Neural cell (in vitro differentiated cells): Measurements from ENCODE around the gene RNF133.

Source experiments
- TF ChIP-seq, protein P1 (sequence below): fragments of 450-650 bp; IDR thresholded peaks from 2 replicates; pipeline ENCODE4 v1.5.1; 2014; ENCODE audit warnings: antibody characterized with exemption, mild to moderate bottlenecking, moderate library complexity; ENCODE audit not compliant: poor library complexity, severe bottlenecking
- TF ChIP-seq, protein P2 (sequence below): IDR thresholded peaks from 2 replicates; pipeline ENCODE4 v1.6.1; 2012; ENCODE audit warnings: borderline replicate concordance

DNA sequence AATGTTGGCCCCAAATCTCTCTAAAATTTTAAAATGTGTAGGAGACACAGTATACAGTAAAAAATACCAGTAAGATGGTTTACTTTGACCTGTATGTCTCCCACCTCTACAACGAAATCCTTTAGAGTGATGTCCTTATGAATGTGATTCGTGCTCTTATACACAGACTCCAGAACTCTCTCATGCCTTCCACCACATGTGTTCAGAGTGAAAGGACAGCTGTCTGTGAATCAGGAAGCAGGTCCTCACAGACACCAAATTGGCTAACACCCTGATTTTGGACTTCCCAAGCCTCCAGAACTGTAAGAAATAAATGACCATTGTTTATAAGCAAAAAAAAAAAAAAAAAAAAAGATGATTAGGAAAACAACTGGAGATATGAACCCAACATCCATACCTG lies 35.2 kb downstream of the RNF133 start:
- TF ChIP-seq, protein P1, sequence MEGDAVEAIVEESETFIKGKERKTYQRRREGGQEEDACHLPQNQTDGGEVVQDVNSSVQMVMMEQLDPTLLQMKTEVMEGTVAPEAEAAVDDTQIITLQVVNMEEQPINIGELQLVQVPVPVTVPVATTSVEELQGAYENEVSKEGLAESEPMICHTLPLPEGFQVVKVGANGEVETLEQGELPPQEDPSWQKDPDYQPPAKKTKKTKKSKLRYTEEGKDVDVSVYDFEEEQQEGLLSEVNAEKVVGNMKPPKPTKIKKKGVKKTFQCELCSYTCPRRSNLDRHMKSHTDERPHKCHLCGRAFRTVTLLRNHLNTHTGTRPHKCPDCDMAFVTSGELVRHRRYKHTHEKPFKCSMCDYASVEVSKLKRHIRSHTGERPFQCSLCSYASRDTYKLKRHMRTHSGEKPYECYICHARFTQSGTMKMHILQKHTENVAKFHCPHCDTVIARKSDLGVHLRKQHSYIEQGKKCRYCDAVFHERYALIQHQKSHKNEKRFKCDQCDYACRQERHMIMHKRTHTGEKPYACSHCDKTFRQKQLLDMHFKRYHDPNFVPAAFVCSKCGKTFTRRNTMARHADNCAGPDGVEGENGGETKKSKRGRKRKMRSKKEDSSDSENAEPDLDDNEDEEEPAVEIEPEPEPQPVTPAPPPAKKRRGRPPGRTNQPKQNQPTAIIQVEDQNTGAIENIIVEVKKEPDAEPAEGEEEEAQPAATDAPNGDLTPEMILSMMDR, result no peak
- TF ChIP-seq, protein P2, sequence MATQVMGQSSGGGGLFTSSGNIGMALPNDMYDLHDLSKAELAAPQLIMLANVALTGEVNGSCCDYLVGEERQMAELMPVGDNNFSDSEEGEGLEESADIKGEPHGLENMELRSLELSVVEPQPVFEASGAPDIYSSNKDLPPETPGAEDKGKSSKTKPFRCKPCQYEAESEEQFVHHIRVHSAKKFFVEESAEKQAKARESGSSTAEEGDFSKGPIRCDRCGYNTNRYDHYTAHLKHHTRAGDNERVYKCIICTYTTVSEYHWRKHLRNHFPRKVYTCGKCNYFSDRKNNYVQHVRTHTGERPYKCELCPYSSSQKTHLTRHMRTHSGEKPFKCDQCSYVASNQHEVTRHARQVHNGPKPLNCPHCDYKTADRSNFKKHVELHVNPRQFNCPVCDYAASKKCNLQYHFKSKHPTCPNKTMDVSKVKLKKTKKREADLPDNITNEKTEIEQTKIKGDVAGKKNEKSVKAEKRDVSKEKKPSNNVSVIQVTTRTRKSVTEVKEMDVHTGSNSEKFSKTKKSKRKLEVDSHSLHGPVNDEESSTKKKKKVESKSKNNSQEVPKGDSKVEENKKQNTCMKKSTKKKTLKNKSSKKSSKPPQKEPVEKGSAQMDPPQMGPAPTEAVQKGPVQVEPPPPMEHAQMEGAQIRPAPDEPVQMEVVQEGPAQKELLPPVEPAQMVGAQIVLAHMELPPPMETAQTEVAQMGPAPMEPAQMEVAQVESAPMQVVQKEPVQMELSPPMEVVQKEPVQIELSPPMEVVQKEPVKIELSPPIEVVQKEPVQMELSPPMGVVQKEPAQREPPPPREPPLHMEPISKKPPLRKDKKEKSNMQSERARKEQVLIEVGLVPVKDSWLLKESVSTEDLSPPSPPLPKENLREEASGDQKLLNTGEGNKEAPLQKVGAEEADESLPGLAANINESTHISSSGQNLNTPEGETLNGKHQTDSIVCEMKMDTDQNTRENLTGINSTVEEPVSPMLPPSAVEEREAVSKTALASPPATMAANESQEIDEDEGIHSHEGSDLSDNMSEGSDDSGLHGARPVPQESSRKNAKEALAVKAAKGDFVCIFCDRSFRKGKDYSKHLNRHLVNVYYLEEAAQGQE, result no peak
